ENCODE results near the gene ISOC2.

The ISOC2 gene

GRCh38 chr19:55405638-55406037, 55.8 kb downstream of the ISOC2 start:
- DNase-seq = no peak

Data from T-helper 2 cell (primary cell).